ENCODE measurements around the gene TSSK6. TPM values are rescaled to one million over a fixed set of nuclear protein-coding genes. Genes with fewer than 3 reads are reported as not detected.

TSSK6 gene
- total and polyA plus RNA-seq, 2 experiments from 2014 or later = 0.63 to 4.9 TPM

GRCh38 chr19:19544257-19544953 is 29.1 kb upstream of the TSSK6 start:
- Mint-ChIP-seq H3K36me3 (ENCODE audit: low read depth) (no peaks in the 10 kb centered on the region; the same call in 2 of the 3 replicates), H3K4me1 (peaks cover 5% of the 10 kb centered on the region; the same call in 2 of the 3 replicates), H3K4me3 (no peak overlapping the region), H3K9me3 (no peaks in the 10 kb centered on the region; the same call in 2 of the 3 replicates), H3K27ac (no peak overlapping the region), H3K27me3 (ENCODE audit: insufficient read depth, low read depth, poor library complexity) (peaks cover 11% of the 10 kb centered on the region)
- ATAC-seq (no peak), DNase-seq (ENCODE audit: low spot score) (no peak)
- H3K36me3 ChIP-seq (ENCODE audit: insufficient read depth) = no peaks in the 10 kb centered on the region
- TF ChIP-seq ETS1 (IDR thresholded peaks at IDR 0.05) = no peak
- TF ChIP-seq, protein P1, sequence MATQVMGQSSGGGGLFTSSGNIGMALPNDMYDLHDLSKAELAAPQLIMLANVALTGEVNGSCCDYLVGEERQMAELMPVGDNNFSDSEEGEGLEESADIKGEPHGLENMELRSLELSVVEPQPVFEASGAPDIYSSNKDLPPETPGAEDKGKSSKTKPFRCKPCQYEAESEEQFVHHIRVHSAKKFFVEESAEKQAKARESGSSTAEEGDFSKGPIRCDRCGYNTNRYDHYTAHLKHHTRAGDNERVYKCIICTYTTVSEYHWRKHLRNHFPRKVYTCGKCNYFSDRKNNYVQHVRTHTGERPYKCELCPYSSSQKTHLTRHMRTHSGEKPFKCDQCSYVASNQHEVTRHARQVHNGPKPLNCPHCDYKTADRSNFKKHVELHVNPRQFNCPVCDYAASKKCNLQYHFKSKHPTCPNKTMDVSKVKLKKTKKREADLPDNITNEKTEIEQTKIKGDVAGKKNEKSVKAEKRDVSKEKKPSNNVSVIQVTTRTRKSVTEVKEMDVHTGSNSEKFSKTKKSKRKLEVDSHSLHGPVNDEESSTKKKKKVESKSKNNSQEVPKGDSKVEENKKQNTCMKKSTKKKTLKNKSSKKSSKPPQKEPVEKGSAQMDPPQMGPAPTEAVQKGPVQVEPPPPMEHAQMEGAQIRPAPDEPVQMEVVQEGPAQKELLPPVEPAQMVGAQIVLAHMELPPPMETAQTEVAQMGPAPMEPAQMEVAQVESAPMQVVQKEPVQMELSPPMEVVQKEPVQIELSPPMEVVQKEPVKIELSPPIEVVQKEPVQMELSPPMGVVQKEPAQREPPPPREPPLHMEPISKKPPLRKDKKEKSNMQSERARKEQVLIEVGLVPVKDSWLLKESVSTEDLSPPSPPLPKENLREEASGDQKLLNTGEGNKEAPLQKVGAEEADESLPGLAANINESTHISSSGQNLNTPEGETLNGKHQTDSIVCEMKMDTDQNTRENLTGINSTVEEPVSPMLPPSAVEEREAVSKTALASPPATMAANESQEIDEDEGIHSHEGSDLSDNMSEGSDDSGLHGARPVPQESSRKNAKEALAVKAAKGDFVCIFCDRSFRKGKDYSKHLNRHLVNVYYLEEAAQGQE (IDR thresholded peaks at IDR 0.05; ENCODE audit: unreplicated experiment) = no peak
- TF ChIP-seq CREB1 (CRISPR knock-in tag; IDR thresholded peaks at IDR 0.05; ENCODE audit: low read depth) = no peak
- no peak for TF ChIP-seq EZH2phosphoT487 (IDR thresholded peaks at IDR 0.05; ENCODE audit: unreplicated experiment)
- no peak for TF ChIP-seq ZNF114 (CRISPR knock-in tag; IDR thresholded peaks at IDR 0.05)
- no peak for TF ChIP-seq STAT1 (IDR thresholded peaks at IDR 0.05; ENCODE audit: unreplicated experiment)
- H3F3A ChIP-seq (replicated peaks; ENCODE audit: low read depth) = 0 out of 2 replicates have a peak, but pooled peaks cover 3% of the 10 kb centered on the region
- H3K4me1 ChIP-seq (ENCODE audit: insufficient read depth) = no peaks in the 10 kb centered on the region
- no peak overlapping the region for H3K27ac ChIP-seq (ENCODE audit: low read depth)
- H3K4me3 ChIP-seq = no peak overlapping the region
- no peaks in the 10 kb centered on the region for H3K9me2 ChIP-seq (ENCODE audit: insufficient read depth)
- no peaks in the 10 kb centered on the region for H4K20me1 ChIP-seq (replicated peaks; ENCODE audit: insufficient read depth)
- no peaks in the 10 kb centered on the region for H3K79me2 ChIP-seq (replicated peaks; ENCODE audit: insufficient read depth)
- H3K27me3 ChIP-seq (ENCODE audit: insufficient read depth) = peaks cover 12% of the 10 kb centered on the region
- H3K4me2 ChIP-seq = no peak overlapping the region
- H2AFZ ChIP-seq = no peak overlapping the region

DNA sequence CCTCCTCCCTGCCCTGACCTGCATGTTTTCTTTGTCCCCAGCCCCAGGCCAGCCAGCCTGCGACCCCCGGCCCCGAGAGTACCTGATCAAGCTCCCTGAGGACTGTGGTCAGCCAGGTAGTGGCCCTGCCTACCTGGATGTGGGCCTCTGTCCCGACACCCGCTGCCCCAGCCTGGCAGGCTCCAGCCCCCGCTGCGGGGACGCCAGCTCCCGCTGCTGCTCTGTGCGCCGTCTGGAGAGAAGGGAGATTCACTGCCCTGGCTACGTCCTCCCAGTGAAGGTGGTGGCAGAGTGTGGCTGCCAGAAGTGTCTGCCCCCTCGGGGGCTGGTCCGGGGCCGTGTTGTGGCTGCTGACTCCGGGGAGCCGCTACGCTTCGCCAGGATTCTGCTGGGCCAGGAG is 28.3 kb upstream of the TSSK6 start:
- Histone ChIP-seq H3K27me3 (ENCODE audit: insufficient read depth) (peaks cover 20% of the 10 kb centered on the region), H4K20me1 (replicated peaks; ENCODE audit: insufficient read depth) (0 out of 2 replicates have a peak, but pooled peaks cover 4% of the 10 kb centered on the region), H3K9me2 (ENCODE audit: insufficient read depth) (no peaks in the 10 kb centered on the region), H3K36me3 (ENCODE audit: insufficient read depth) (no peaks in the 10 kb centered on the region), H3K79me2 (replicated peaks; ENCODE audit: insufficient read depth) (no peaks in the 10 kb centered on the region), H2AFZ (no peak overlapping the region), H3F3A (replicated peaks; ENCODE audit: low read depth) (0 out of 2 replicates have a peak, but pooled peaks cover 6% of the 10 kb centered on the region), H3K27ac (ENCODE audit: low read depth) (no peak overlapping the region), H3K4me3 (no peak overlapping the region), H3K4me1 (ENCODE audit: insufficient read depth) (peaks cover 3% of the 10 kb centered on the region; the same call in 1 of the 2 replicates), H3K4me2 (no peak overlapping the region)
- DNase-seq (ENCODE audit: low spot score) (no peak), ATAC-seq (no peak)
- H3K36me3 Mint-ChIP-seq (ENCODE audit: low read depth) = no peaks in the 10 kb centered on the region; the same call in 2 of the 3 replicates
- H3K9me3 Mint-ChIP-seq = no peaks in the 10 kb centered on the region; the same call in 2 of the 3 replicates
- peaks cover 14% of the 10 kb centered on the region for H3K27me3 Mint-ChIP-seq (ENCODE audit: insufficient read depth, low read depth, poor library complexity)
- H3K27ac Mint-ChIP-seq = no peak overlapping the region
- H3K4me1 Mint-ChIP-seq = peaks cover 6% of the 10 kb centered on the region
- H3K4me3 Mint-ChIP-seq = no peak overlapping the region
- TF ChIP-seq POLR2AphosphoS5 (IDR thresholded peaks at IDR 0.05; ENCODE audit: low read depth) (no peak), CTCF (conservative IDR thresholded peaks at IDR 0.05; ENCODE audit: low read depth in 2 of 2) (no peak), EZH2phosphoT487 (IDR thresholded peaks at IDR 0.05; ENCODE audit: unreplicated experiment) (no peak), ETS1 (IDR thresholded peaks at IDR 0.05) (no peak), CREB1 (CRISPR knock-in tag; IDR thresholded peaks at IDR 0.05; ENCODE audit: low read depth) (no peak), NANOG (IDR thresholded peaks at IDR 0.05; ENCODE audit: borderline replicate concordance) (no peak), ZNF331 (CRISPR knock-in tag; IDR thresholded peaks at IDR 0.05; ENCODE audit: low read depth) (no peak), JUNB (IDR thresholded peaks at IDR 0.05; ENCODE audit: unreplicated experiment) (no peak)
- TF ChIP-seq, protein P1 (IDR thresholded peaks at IDR 0.05; ENCODE audit: unreplicated experiment) = no peak

Measured in GM23338 (cell line).